ENCODE results near the gene GCK.

- no peak for TF ChIP-seq CTCF (IDR thresholded peaks at IDR 0.05)
- TF ChIP-seq POLR2A (IDR thresholded peaks at IDR 0.05), result no peak
Observed at GRCh38 chr7:44162179-44162578, 27.1 kb downstream of the GCK start.

Data from adrenal gland (tissue), 5 donors.